Measurements from ENCODE around the gene SH3BP5. TPM values are rescaled to one million over a fixed set of nuclear protein-coding genes. Genes with fewer than 3 reads are reported as not detected.

SH3BP5 gene
- total RNA-seq, 1 experiment from 2014 or later = 20.3 TPM

DNA sequence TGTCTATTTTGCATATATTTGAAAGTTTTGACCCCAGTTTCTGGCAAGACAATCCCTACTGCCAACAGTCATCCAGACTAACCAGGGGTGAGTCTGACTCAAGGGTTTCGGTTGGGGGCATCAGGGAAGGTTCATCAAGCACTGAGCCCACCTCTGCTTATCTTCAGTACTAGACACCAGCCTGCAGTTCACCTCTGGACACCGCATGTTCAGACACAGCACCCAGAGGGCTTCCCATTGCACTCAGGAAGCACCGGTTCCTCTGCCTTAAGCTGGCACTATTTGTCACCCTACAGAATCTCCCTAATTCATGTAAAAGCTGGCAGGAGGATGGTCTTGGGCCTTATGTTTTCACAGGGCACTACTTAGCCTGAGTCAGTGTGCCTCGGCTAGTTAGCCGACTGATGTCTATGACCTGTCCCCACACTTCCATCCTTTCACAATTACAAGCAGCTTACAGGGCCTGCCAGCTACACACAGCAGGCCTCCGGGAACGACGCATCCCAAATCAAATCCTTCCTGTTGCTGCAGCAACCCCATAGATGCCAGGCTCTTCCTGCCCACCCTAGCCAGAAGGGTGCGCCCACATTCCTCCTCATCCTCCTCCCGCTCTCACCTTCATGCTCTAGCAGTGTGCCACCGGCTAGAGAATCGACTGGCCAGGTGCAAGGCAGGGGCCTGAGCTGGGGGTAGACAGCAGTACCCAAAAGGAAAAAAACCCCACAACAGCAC lies 52.5 kb downstream of the SH3BP5 start:
- intact Hi-C loops (cut with micrococcal nuclease; ENCODE audit: unreplicated experiment) = no loop called here
- ChIA-PET CTCF (no interaction called here), POLR2A (ENCODE audit: low non-redundant PET) (no interaction called here)
- Histone ChIP-seq H3K4me1 (ENCODE audit: insufficient read depth, low read length, poor library complexity, severe bottlenecking) (peaks cover 9% of the 10 kb centered on the region), H3K36me3 (ENCODE audit: insufficient read depth, low read length, poor library complexity, severe bottlenecking) (no peaks in the 10 kb centered on the region), H3K4me3 (ENCODE audit: low read depth, low read length, poor library complexity, severe bottlenecking) (no peak overlapping the region), H3K27ac (ENCODE audit: low read depth, low read length, poor library complexity, severe bottlenecking) (no peak overlapping the region), H3K27me3 (replicated peaks; ENCODE audit: insufficient read depth, low read depth, low read length, poor library complexity) (no peaks in the 10 kb centered on the region), H3K9me3 (ENCODE audit: low read depth, low read length, poor library complexity, severe bottlenecking) (no peaks in the 10 kb centered on the region)
- TF ChIP-seq EZH2 (IDR thresholded peaks at IDR 0.05; ENCODE audit: borderline replicate concordance, low read depth, low read length, poor library complexity, severe bottlenecking) = no peak
- TF ChIP-seq, protein P1, sequence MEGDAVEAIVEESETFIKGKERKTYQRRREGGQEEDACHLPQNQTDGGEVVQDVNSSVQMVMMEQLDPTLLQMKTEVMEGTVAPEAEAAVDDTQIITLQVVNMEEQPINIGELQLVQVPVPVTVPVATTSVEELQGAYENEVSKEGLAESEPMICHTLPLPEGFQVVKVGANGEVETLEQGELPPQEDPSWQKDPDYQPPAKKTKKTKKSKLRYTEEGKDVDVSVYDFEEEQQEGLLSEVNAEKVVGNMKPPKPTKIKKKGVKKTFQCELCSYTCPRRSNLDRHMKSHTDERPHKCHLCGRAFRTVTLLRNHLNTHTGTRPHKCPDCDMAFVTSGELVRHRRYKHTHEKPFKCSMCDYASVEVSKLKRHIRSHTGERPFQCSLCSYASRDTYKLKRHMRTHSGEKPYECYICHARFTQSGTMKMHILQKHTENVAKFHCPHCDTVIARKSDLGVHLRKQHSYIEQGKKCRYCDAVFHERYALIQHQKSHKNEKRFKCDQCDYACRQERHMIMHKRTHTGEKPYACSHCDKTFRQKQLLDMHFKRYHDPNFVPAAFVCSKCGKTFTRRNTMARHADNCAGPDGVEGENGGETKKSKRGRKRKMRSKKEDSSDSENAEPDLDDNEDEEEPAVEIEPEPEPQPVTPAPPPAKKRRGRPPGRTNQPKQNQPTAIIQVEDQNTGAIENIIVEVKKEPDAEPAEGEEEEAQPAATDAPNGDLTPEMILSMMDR (conservative IDR thresholded peaks at IDR 0.05; ENCODE audit: low read depth, low read length) = no peak
- no TSS peak for BruUV-seq (replicated peaks)
- no peak for DNase-seq (ENCODE audit: low spot score)

DNA sequence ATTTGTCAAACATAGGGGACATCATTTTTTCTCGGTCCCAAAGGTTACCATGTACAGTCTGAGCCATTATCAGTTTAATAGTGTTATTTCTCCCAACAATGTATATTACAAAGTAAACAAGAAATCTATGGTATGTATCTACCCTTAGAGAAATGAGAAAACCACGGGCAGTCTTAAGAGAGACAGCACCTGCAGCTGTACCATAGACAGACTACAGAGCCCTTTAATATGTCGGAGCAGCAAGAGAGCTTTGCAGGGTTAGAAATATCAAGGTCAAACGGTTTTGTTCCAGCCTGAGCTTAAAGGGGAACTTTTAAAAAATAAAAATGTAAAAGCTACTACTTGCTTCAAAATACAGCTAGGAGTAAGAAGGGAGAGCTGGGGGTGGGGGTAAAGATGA lies 53.2 kb downstream of the SH3BP5 start:
- no peak for TF ChIP-seq EZH2 (IDR thresholded peaks at IDR 0.05; ENCODE audit: borderline replicate concordance, low read depth, low read length, poor library complexity, severe bottlenecking)
- TF ChIP-seq, protein P1 (conservative IDR thresholded peaks at IDR 0.05; ENCODE audit: low read depth, low read length) = no peak
- H3K27me3 ChIP-seq (replicated peaks; ENCODE audit: insufficient read depth, low read depth, low read length, poor library complexity) = no peaks in the 10 kb centered on the region
- BruUV-seq (replicated peaks) = no TSS peak
- DNase-seq (ENCODE audit: low spot score) = no peak
- intact Hi-C loops (cut with micrococcal nuclease; ENCODE audit: unreplicated experiment) = no loop called here
- H3K36me3 ChIP-seq (ENCODE audit: insufficient read depth, low read length, poor library complexity, severe bottlenecking) = no peaks in the 10 kb centered on the region
- no peaks in the 10 kb centered on the region for H3K9me3 ChIP-seq (ENCODE audit: low read depth, low read length, poor library complexity, severe bottlenecking)
- H3K4me1 ChIP-seq (ENCODE audit: insufficient read depth, low read length, poor library complexity, severe bottlenecking) = peaks cover 3% of the 10 kb centered on the region
- ChIA-PET CTCF (no interaction called here), POLR2A (ENCODE audit: low non-redundant PET) (no interaction called here)
- H3K27ac ChIP-seq (ENCODE audit: low read depth, low read length, poor library complexity, severe bottlenecking) = no peak overlapping the region
- no peak overlapping the region for H3K4me3 ChIP-seq (ENCODE audit: low read depth, low read length, poor library complexity, severe bottlenecking)

GRCh38 chr3:15277861-15278500 lies 54.4 kb downstream of the SH3BP5 start:
- no TSS peak for BruUV-seq (replicated peaks)
- CTCF ChIA-PET = no interaction called here

More at GRCh38 chr3:15277861-15278500, 54.4 kb downstream of the SH3BP5 start:
- H3K36me3 ChIP-seq (ENCODE audit: insufficient read depth, low read length, poor library complexity, severe bottlenecking) = no peaks in the 10 kb centered on the region
- TF ChIP-seq, protein P1 (conservative IDR thresholded peaks at IDR 0.05; ENCODE audit: low read depth, low read length) = no peak
- no peak for TF ChIP-seq EZH2 (IDR thresholded peaks at IDR 0.05; ENCODE audit: borderline replicate concordance, low read depth, low read length, poor library complexity, severe bottlenecking)
- no peak overlapping the region for H3K27ac ChIP-seq (ENCODE audit: low read depth, low read length, poor library complexity, severe bottlenecking)
- H3K4me1 ChIP-seq (ENCODE audit: insufficient read depth, low read length, poor library complexity, severe bottlenecking) = no peaks in the 10 kb centered on the region
- POLR2A ChIA-PET (ENCODE audit: low non-redundant PET) = no interaction called here
- H3K27me3 ChIP-seq (replicated peaks; ENCODE audit: insufficient read depth, low read depth, low read length, poor library complexity) = no peaks in the 10 kb centered on the region
- intact Hi-C loops (cut with micrococcal nuclease; ENCODE audit: unreplicated experiment) = no loop called here
- no peak overlapping the region for H3K4me3 ChIP-seq (ENCODE audit: low read depth, low read length, poor library complexity, severe bottlenecking)
- no peak for DNase-seq (ENCODE audit: low spot score)
- H3K9me3 ChIP-seq (ENCODE audit: low read depth, low read length, poor library complexity, severe bottlenecking) = no peaks in the 10 kb centered on the region
